Measurements from ENCODE around the gene SYT7. TPM values are rescaled to one million over a fixed set of nuclear protein-coding genes. Genes with fewer than 3 reads are reported as not detected.

SYT7 gene
- total and polyA plus RNA-seq, 2 experiments from 2014 or later, result 0.40 to 1.9 TPM

DNA sequence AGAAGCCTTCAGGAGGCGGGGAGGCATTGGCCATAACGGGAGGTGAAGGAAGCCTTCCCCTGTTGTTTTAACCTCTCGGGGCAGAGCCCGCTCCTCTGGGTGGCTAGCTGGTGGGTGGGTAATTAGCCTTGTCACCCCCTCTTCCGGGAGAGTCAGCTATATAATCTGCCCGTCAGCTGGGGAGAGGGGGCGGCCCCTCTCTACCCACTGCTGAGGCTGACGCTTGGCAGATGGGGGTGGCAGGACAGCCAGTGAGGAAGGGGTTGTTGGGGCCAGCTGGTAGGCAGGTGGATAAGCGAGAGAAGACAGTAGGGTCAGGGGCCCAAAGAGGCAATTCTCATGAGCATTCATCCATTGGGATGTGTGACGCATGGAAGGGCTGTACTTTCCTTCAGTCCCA, 33.0 kb upstream of the SYT7 start:
- Histone ChIP-seq H3K36me3 (ENCODE audit: low read depth) (no peaks in the 10 kb centered on the region), H4K20me1 (ENCODE audit: insufficient read depth) (no peaks in the 10 kb centered on the region), H3K4me1 (ENCODE audit: insufficient read depth) (peaks cover 26% of the 10 kb centered on the region), H3K27ac (no peak overlapping the region), H3K79me2 (ENCODE audit: insufficient read depth) (no peaks in the 10 kb centered on the region), H3F3A (ENCODE audit: insufficient read depth) (peaks cover 13% of the 10 kb centered on the region), H3K9ac (no peak overlapping the region), H3K4me2 (ENCODE audit: unreplicated experiment) (no peak overlapping the region), H3K9me3 (ENCODE audit: low read depth) (no peaks in the 10 kb centered on the region), H3K9me2 (ENCODE audit: insufficient read depth) (no peaks in the 10 kb centered on the region), H3K27me3 (replicated peaks; ENCODE audit: insufficient read depth) (no peaks in the 10 kb centered on the region), H2AFZ (no peak overlapping the region), H3K4me3 (no peak overlapping the region)
- WGBS, 2 experiments (ENCODE audit: low coverage in 1 of 2, low lambda C conversion rate in 2 of 2, missing lambda C conversion rate in 2 of 2), result 57 to 64% methylated on average over 10 of the region's 10 CpGs
- no peak for TF ChIP-seq EZH2phosphoT487 (IDR thresholded peaks at IDR 0.05; ENCODE audit: insufficient read depth, low read depth)
- no peak for TF ChIP-seq EZH2 (IDR thresholded peaks at IDR 0.05; ENCODE audit: insufficient read depth, poor library complexity, severe bottlenecking)
- no peak for DNase-seq
- in situ Hi-C loops (cut with MboI), result no loop called here

DNA sequence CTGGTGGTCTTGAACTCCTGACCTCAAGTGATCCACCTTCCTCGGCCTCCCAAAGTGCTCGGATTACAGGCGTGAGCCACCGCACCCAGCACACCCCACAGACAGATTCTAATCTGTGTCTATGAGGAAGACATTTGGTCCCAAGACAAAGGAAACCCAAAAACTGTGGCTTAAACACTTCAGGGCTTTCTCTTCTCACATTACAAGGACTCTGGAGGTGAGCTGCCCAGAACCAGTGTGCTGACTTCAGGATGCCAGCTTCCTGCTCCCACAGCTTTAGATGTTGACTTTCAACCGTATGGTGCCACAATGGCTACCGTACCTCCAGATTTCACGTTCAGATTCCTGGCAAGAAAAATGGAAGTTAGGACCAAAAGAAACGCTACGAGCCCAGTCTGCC, 32.2 kb upstream of the SYT7 start:
- no peak for DNase-seq
- no peaks in the 10 kb centered on the region for H3K36me3 ChIP-seq (ENCODE audit: low read depth)
- H3K4me2 ChIP-seq (ENCODE audit: unreplicated experiment), result no peak overlapping the region
- H3K4me1 ChIP-seq (ENCODE audit: insufficient read depth), result peaks cover 25% of the 10 kb centered on the region
- H3K9me3 ChIP-seq (ENCODE audit: low read depth), result no peaks in the 10 kb centered on the region
- WGBS, 2 experiments (ENCODE audit: low coverage in 1 of 2, low lambda C conversion rate in 2 of 2, missing lambda C conversion rate in 2 of 2), result 71 to 76% methylated on average over 9 of the region's 9 CpGs
- no peaks in the 10 kb centered on the region for H4K20me1 ChIP-seq (ENCODE audit: insufficient read depth)
- in situ Hi-C loops (cut with MboI), result no loop called here
- no peaks in the 10 kb centered on the region for H3K27me3 ChIP-seq (replicated peaks; ENCODE audit: insufficient read depth)
- TF ChIP-seq EZH2 (IDR thresholded peaks at IDR 0.05; ENCODE audit: insufficient read depth, poor library complexity, severe bottlenecking) (no peak), EZH2phosphoT487 (IDR thresholded peaks at IDR 0.05; ENCODE audit: insufficient read depth, low read depth) (no peak)
- no peak overlapping the region for H2AFZ ChIP-seq
- H3K9me2 ChIP-seq (ENCODE audit: insufficient read depth), result no peaks in the 10 kb centered on the region
- no peak overlapping the region for H3K27ac ChIP-seq
- H3K79me2 ChIP-seq (ENCODE audit: insufficient read depth), result no peaks in the 10 kb centered on the region
- peaks cover 13% of the 10 kb centered on the region for H3F3A ChIP-seq (ENCODE audit: insufficient read depth)
- no peak overlapping the region for H3K4me3 ChIP-seq
- no peak overlapping the region for H3K9ac ChIP-seq

DNA sequence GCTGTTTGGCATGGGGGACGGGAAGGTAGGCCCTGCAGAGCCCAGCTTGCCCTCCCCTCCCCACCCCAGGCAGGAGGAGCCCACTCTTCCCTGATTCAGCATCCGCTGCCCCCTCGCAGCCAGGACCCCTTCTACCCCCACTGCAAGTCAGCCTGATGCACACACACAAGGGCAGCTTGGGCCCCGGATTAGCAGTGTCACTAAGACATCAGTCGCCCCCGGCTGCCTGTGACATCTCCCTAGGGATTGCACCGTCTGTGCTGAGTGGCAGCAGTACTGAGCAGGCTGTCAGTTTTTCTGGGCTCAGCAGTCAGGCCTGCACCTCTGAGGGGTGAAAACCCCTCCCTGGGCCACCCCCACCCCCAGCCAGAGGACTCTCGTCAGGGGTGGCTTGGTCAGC, 30.4 kb upstream of the SYT7 start:
- Histone ChIP-seq H3K27me3 (replicated peaks; ENCODE audit: insufficient read depth) (no peaks in the 10 kb centered on the region), H3K9me3 (ENCODE audit: low read depth) (no peaks in the 10 kb centered on the region), H2AFZ (no peak overlapping the region), H3K4me2 (ENCODE audit: unreplicated experiment) (no peak overlapping the region), H3F3A (ENCODE audit: insufficient read depth) (no peaks in the 10 kb centered on the region), H4K20me1 (ENCODE audit: insufficient read depth) (no peaks in the 10 kb centered on the region), H3K79me2 (ENCODE audit: insufficient read depth) (no peaks in the 10 kb centered on the region), H3K4me1 (ENCODE audit: insufficient read depth) (peaks cover 8% of the 10 kb centered on the region), H3K4me3 (no peak overlapping the region), H3K9ac (no peak overlapping the region), H3K36me3 (ENCODE audit: low read depth) (no peaks in the 10 kb centered on the region), H3K27ac (no peak overlapping the region), H3K9me2 (ENCODE audit: insufficient read depth) (no peaks in the 10 kb centered on the region)
- DNase-seq, result no peak
- in situ Hi-C loops (cut with MboI), result no loop called here
- TF ChIP-seq EZH2 (IDR thresholded peaks at IDR 0.05; ENCODE audit: insufficient read depth, poor library complexity, severe bottlenecking) (no peak), EZH2phosphoT487 (IDR thresholded peaks at IDR 0.05; ENCODE audit: insufficient read depth, low read depth) (no peak)
- WGBS, 2 experiments (ENCODE audit: low coverage in 1 of 2, low lambda C conversion rate in 2 of 2, missing lambda C conversion rate in 2 of 2), result 85 to 92% methylated on average over 4 to 8 of the region's 8 CpGs

DNA sequence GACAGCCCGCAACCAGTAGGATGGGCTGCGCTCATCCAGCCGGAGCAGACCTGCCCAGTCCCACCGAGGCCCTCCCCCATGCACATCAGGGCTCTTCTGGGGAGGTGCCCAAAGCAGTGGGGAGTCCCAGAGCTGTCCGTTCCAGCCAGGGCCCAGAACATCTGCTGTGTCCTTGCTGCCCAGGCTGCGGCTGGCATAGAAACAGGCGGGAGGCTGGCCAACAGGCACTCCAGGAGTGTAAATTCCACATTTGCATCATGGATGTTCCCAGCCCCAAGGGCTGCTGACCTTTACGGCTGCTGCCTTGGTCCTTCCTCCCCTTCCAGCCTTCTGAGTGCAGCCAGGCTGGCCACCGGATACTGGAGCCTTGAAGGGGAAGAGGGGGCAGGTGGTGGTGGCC, 30.0 kb upstream of the SYT7 start:
- TF ChIP-seq EZH2phosphoT487 (IDR thresholded peaks at IDR 0.05; ENCODE audit: insufficient read depth, low read depth), result no peak
- TF ChIP-seq EZH2 (IDR thresholded peaks at IDR 0.05; ENCODE audit: insufficient read depth, poor library complexity, severe bottlenecking), result no peak
- Histone ChIP-seq H3K27ac (no peak overlapping the region), H3K9me2 (ENCODE audit: insufficient read depth) (no peaks in the 10 kb centered on the region), H2AFZ (no peak overlapping the region), H3K4me2 (ENCODE audit: unreplicated experiment) (no peak overlapping the region), H3K79me2 (ENCODE audit: insufficient read depth) (no peaks in the 10 kb centered on the region), H4K20me1 (ENCODE audit: insufficient read depth) (no peaks in the 10 kb centered on the region), H3K9ac (no peak overlapping the region), H3F3A (ENCODE audit: insufficient read depth) (no peaks in the 10 kb centered on the region), H3K9me3 (ENCODE audit: low read depth) (no peaks in the 10 kb centered on the region), H3K36me3 (ENCODE audit: low read depth) (no peaks in the 10 kb centered on the region), H3K4me3 (no peak overlapping the region), H3K27me3 (replicated peaks; ENCODE audit: insufficient read depth) (no peaks in the 10 kb centered on the region), H3K4me1 (ENCODE audit: insufficient read depth) (peaks cover 4% of the 10 kb centered on the region)
- no peak for DNase-seq
- WGBS, 2 experiments (ENCODE audit: low coverage in 1 of 2, low lambda C conversion rate in 2 of 2, missing lambda C conversion rate in 2 of 2), result 78 to 80% methylated on average over 7 to 9 of the region's 9 CpGs
- in situ Hi-C loops (cut with MboI), result no loop called here

GRCh38 chr11:61609980-61610366, 29.1 kb upstream of the SYT7 start:
- Histone ChIP-seq H3K36me3 (ENCODE audit: low read depth) (no peaks in the 10 kb centered on the region), H3K9me3 (ENCODE audit: low read depth) (no peaks in the 10 kb centered on the region), H3K4me2 (ENCODE audit: unreplicated experiment) (peak overlapping the region; percentile 27), H3K4me3 (no peak overlapping the region), H4K20me1 (ENCODE audit: insufficient read depth) (no peaks in the 10 kb centered on the region), H3K9ac (no peak overlapping the region), H3K4me1 (ENCODE audit: insufficient read depth) (peaks cover 2% of the 10 kb centered on the region; the same call in 1 of the 2 replicates), H2AFZ (no peak overlapping the region), H3F3A (ENCODE audit: insufficient read depth) (no peaks in the 10 kb centered on the region), H3K79me2 (ENCODE audit: insufficient read depth) (no peaks in the 10 kb centered on the region), H3K27ac (no peak overlapping the region), H3K9me2 (ENCODE audit: insufficient read depth) (no peaks in the 10 kb centered on the region), H3K27me3 (replicated peaks; ENCODE audit: insufficient read depth) (no peaks in the 10 kb centered on the region)
- no peak for TF ChIP-seq EZH2phosphoT487 (IDR thresholded peaks at IDR 0.05; ENCODE audit: insufficient read depth, low read depth)
- WGBS, 2 experiments (ENCODE audit: low coverage in 1 of 2, low lambda C conversion rate in 2 of 2, missing lambda C conversion rate in 2 of 2), result 30 to 32% methylated on average over 8 of the region's 8 CpGs
- in situ Hi-C loops (cut with MboI), result no loop called here
- peak; percentile 54 for DNase-seq
